NCI-H748 treated with DMSO at 0.1 percent for 48 hours (cell line): ENCODE results near the gene PRKAB2.
"Not testable (repeated sequence)": the region's sequence is repeated elsewhere in the genome, so short reads cannot be mapped to it uniquely, and the experiment has no call there.

Experiments
- DNase-seq: peaks from one replicate; lab custom pipeline; 2025; lab: John Stamatoyannopoulos, UW

PRKAB2 gene

DNA sequence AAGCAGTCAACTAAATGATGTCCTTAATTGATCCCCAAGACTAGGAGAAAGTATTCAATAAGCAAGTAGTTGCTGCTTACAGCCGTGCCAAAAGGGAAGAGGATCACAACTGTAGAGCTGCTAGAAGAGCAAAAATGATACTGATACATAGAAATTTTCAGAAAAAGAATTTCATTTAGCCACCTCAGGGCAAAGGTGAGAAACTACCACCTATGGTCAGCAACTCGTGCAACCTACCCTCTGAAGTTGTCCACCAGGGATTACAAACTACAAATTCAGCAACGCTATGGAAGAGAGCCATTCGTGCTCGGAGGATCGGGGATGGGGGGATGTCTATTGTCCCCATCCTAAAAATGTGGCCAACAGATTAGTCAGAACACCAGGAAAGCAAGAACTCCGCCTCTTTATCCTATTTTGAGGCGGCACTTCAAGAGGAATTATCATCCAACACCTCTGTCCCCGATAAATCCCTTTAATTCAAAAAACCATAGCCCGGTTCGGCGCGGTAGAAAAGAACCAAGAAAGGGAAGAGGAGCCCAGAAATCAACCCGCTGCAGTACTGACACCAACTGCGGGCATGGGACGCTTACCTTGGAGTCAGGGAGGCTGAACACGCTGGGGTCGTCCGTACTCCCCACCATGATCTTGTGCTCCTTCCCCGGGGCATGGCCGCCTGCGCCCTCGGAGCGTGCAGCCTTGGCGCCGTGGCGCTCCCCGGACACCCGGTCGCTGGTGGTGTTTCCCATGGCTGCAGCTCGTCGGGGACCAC, 687 bp downstream of the PRKAB2 start:
- no peak for DNase-seq

DNA sequence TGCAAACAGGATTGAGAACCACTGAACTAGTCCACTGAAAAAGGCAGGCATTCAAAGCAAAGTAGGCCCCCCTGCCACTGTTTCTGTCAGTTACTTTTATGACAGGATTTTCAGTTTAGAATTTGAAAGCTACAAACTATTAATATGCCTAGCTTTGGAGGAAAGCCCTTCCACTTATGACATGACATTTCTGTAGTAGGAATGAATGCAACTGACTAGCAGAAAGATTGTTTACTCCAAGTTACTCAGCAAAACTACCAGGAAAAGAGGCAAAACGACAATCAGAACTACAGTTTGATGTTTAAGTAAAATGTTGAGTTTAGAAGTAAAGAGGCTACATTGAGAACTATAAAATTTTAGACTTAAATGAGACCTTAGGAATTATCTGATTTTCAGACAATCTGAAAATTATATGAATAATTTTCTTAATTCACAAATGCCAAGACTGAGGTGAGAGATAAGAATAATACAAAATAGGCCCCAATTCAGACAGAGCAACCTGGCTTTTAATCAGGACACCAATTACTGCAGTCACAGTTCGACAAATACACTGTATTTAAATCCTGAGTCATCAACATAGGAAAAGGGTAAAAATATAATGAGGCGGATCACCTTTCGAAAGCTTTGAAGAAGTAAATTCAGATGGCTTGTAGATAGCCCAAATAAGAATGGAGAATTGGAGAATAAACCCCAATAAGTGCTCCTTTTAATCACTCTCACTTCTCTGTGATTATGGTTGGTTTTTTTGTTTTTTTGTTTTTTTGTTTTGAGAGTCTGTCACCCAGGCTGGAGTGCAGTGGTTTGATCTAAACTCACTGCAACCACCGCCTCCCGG, 2.2 kb downstream of the PRKAB2 start:
- no peak for DNase-seq

DNA sequence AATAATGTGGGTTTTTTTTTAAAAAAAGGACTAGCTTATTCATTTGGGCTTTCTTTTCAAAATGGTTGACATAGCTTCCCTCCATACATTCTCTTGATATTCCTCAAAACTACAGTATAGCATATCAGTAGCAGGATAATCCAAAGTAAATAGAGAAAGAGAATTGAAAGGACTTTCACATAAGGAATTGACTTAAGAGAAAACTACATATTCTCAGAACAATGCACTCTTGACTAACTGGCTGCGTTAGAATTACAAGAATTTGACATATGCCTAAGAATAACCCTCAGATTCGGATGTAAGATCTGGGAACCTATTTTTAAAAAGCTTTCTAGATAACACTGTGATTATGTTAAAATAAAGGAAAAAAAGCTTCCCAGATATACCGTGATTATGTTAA, 3.1 kb downstream of the PRKAB2 start:
- DNase-seq: no peak

DNA sequence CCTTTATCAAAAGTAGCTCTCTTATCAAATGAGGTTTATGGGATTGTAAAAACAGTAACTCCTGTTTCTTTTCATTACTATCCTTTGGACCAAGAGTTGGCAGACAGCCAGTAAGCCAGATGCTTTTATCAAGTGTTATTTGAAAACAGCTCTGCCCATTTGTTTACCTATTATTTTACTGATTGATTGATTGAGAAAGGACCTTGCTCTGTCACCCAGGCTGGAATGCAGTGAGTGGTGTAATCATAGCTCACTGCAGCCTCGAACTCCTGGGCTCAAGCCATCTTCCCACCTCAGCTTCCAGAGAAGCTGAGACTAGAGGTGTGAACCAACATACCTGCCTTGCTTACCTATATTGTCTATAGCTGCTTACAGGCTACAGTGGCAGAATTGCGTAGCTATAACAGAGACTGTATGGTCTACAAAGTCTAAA, 3.6 kb downstream of the PRKAB2 start:
- peak; percentile 38 for DNase-seq

DNA sequence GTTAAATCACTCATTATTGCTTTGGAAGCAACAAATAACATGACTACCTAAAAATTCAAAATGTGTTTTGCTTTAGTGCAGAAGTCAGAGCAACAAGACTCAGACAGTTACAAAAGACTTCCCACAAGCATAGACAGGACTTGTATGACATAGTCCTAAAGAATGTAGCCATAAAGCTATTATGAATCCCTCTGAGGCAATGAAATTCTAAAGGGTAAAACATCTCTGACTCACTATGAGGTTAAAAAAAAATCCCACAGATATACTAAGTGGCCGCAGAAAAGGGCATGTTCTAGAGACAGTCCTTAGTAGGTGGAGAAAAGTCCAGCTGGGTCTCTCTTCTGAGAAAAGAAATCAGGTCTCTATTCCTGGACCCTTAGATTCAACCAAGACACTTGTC, 4.9 kb downstream of the PRKAB2 start:
- no peak for DNase-seq

DNA sequence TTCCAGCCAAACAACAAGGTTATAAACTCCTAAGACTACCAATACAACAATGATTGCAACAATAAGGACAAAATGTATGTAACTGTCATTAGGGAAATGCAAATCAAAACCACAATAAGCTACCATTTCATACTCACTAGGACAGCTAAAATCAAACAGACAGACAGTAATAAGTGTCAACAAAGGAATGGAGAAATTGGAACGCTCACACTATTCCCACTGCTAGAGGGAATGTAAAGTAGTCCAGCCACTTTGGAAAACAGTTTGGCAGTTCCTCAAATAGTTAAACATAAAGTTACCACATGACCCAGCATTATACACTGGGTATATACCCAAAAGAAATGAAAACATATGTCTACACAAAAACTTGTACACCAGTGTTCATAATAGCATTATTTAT, 9.3 kb downstream of the PRKAB2 start:
- no peak for DNase-seq

DNA sequence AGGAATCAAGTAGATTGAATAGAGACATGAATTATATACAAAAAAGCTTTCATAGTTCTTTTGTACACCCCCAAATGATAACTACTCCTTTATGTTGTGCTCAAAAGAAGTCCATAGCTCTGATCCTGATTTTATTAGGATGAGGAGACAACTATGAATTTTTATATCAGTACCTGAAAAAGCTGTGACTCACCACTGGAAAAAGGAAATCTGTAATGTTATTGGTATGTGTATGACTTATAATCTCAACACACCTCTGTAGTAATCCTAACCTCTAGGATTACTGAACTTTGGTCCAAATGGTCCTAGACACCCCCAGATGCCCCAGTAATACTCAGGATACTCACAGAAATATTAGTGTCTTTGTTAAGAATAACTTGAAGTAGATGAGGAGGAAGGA, 10.2 kb downstream of the PRKAB2 start:
- no peak for DNase-seq

DNA sequence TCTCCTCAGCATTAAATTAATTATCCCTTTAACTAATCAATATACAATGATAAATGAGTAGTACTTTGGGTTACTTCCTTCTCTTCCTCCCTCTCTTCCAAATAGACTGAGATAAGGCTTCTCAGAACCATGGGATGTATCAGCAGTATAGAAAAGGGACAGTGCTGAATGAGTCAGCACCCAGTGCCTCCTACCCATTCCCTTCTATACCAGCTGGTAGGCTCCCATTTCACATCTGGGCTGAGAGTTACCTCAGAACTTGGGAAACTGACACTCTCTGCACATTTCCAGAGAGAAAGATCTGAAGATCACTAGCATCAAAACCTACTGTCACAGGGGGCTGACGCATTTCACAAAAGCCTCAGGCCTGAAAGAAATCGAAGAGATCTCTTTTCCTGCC, 15.2 kb downstream of the PRKAB2 start:
- not testable (repeated sequence) for DNase-seq

DNA sequence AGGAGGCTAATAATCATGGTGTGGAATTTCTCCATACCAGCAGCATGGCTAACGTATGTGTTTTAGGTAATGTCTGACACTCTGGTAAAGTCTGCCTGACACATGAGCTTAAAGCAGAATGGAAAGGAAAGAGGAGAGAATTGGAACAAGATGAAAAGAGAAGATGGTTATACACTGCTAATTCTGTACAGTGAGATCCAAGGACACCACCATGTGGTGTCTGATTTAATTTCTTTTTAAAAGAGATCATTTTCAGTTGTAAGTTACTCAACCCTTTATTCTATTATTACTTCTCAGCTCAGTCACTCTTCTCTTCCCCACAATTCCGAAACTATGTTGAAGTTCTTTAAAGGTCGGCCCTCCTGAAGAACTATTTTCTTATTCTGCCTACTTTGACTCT, 15.6 kb downstream of the PRKAB2 start:
- DNase-seq: no peak

DNA sequence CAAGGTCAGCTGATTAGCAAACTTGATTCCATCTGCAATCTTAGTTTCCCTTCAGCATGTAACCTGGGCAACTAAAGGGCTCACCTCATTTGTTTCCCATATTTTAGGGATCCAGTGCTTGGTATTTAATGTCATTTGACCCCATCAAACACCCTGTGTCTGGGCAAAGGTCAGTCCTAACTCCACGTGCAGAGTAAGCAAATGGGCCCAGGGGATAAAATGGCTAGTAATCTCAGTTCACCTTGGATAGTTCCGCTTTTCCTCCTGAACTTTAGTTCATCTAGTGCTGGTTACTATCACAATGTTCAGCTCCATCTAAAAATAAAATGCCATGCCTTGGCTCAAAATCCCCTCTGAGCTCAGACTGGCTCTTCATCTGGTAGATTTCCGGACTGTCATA, 19.5 kb downstream of the PRKAB2 start:
- no peak for DNase-seq

DNA sequence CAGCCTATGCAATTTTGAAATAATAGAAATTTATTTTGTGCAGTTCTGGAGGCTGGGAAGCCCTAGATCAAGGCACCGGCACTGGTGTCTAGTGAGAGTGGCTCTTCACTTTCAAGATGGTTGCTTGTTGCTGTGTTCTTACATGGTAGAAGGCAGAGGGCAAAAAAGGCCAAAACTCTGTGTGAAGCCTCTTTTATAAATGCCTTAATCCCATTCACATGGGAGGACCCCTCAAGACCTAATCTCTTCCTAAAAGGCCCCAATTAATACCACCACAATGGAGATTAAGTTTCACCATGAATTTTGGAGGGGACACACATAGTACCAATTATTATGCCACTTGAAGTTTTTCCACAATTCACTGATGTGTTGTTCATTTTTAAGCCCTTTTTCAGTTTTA, 21.0 kb downstream of the PRKAB2 start:
- DNase-seq: no peak

DNA sequence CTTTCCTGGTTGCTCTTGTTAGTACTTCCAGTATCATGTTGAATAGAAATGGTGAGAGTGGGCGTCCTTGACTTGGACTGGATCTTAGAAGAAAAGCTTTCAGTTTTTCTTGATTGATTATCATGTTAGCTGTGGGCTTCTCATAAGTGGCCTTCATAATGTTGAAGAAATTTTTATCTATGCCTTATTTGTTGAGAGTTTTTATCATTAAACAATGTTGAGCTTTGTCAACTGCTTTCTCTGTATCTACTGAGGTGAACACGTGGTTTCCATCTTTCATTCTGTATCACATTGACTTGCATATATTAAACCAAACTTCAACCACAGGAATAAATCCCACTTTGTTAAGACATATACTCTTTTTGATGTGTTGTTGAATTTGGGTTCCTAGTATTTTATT, 29.4 kb downstream of the PRKAB2 start:
- DNase-seq: no peak

DNA sequence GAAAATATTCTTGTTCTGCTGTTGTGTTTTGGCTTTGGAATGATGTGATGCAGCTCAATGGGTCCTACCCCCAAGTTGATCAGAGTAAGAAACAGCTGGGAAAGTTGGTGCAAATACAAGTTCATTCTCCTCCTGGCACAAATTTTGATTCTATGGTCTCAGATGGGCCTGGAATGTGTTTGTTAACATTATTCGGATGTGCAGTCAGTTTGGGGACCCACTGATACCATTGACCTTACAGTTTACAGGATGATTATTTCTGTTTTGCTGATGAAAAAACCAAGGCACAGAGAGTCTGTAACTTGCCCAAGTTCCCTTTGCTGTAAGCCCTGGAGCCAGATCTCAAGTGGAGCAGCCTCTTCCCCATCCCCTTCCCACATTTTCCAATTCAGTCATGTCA, 41.5 kb downstream of the PRKAB2 start:
- not testable (repeated sequence) for DNase-seq

DNA sequence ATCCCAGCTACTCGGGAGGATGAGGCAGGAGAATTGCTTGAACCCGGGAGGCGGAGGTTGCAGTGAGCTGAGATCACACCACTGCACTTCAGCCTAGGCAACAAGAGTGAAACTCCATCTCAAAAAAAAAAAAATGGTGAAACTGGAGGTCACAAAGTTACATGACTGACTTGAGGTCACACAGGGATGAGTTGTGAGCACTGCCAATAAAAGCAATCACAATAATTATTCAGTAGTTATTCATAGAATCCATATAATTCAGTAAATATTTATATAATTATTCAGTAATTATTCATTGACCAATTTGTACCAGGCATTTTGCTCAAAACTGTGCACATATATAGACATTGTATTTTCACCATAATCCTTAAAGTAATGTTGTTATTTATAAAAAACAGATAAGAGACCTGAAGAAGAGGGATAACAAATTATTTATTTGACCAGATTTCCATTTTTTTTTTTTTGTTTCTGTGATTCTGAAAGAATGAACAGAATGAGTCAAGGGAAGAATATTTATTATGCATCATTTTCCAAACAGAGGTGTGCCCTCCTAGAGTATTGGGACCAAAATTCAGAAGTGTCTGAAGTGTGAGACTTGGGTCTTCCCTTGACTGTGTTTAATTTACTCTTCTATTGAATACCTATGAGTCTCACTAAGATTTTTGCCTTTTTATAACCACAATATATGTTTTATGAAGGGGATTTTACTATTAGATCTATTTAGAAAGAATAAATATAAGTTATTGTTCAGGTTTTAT, 43.0 kb downstream of the PRKAB2 start:
- DNase-seq: no peak

DNA sequence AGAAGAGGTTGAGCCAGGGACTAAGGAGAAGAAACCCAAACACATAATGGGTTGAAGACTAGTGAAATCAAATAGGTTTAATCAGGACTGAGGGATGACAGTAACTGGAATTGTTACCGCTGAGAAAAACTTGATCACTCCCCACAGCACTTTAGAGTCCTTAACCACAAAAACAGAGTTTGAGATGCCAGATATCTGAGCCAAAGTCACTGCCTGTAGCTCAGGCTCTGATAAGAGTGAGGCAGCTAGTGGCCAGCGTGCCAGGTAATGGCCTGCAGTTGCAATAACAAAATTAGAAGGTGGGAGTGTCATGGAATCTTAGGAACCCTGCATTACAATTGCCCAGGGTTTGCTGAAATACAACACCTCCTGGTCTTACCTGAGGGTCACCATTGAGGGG, 48.0 kb downstream of the PRKAB2 start:
- no peak for DNase-seq

DNA sequence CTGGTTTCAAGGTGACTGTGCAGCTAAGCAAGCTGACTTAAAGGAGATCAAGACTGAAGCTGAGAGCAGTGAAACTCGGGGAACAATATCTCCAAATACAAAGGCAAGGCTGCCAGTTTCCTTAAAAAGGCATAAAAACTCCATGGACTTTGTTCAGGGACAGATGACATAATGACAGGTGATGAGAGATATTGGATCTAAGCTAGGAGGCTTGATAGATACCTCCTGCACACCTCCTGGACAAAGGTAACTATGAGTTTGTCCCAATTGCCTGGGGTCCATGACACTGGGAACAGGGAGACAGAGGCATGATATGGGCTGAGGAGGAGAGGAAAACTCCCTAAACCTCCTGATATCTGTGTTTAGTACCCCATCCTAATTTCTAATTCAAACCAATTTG, 55.2 kb downstream of the PRKAB2 start:
- no peak for DNase-seq

DNA sequence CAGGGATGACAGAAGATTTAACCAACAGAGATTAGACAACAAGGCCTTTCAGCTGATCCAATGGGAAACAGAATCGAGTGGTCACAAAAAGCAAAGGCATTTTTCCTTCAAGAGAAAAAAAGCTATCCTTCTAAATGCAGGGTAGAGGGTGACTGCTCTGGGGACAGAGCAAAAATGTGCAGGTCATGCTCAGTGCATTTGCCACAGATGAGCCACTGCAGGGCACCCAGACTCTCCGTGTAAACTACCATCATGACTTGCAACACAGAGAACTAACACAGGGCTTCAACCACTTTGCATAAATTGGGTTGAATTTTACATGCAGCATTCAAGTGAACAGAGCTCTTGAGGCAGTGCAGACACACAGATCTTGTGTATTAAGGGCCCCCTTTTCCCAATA, 56.8 kb downstream of the PRKAB2 start:
- DNase-seq: no peak

DNA sequence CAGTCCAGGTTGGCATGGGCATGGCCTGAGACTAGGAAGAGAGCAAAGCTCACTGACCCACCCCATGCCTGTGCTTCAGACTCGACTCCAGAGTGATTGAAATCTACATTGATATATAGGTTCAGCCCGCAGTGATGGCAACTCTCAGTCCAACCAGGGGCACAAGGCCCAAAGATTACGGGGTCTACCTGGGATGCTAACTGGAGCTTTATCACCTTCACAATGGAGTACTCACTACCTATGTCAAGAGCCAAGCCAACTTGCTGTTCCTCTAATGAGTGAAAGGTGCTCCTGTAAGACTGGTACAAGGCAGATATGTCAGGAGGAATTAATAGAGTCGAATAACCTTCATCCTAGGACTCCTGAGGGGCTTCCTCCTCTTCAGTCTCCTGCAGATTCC, 57.2 kb downstream of the PRKAB2 start:
- DNase-seq: not testable (repeated sequence)

DNA sequence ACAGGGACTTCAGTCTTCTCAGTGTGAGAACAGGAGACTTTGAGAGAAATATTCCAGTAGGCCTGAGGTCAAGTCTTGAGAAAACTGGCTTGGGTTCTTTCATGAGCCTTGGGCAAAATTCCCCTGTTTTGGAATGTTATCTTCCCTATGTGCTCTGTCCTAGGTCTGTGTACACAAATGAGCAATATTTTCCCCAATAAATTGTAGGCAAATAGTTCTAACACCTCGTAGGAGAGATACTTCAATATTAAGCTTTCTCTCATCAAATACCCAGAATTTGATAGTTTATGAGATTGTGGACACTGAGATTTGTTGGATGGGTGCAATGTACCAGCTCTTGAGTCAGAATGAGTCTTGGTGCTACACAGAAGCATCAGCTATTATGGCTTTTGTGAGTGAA, 57.9 kb downstream of the PRKAB2 start:
- DNase-seq: not testable (repeated sequence)

DNA sequence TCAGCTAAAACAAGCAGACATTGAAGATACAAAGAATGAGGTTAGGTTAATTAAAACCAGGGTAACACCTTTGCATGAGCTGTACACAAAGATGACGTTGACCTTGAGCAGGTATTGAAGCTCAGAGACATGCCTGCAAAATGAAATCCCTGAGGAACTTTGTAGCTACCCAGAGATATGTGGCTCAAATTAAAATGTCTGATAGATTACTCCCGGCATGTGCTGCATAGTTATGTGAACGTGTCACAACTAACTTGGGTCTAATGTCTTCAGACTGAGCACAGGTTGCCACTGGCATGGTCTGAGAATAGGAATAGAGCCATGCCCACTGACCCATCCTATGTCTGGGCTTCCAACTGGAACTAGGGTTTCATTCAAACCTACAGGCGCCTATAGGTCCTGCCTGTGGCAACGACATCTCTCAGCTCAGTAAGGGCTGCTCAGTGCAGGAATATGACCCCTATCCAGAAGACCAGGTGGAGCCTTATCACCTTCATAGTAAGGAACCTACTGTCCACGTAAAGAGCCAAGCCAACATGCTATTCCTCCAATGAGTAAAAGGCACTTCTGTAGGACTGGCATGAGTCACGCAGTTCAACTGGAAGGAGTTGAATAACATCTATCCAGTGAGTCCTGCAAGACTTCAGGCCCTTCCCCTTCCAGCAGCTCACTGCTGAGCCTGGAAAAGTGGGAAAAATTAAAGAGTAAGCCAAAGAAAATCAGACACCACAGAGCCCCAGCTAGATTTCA, 60.7 kb downstream of the PRKAB2 start:
- no peak for DNase-seq

DNA sequence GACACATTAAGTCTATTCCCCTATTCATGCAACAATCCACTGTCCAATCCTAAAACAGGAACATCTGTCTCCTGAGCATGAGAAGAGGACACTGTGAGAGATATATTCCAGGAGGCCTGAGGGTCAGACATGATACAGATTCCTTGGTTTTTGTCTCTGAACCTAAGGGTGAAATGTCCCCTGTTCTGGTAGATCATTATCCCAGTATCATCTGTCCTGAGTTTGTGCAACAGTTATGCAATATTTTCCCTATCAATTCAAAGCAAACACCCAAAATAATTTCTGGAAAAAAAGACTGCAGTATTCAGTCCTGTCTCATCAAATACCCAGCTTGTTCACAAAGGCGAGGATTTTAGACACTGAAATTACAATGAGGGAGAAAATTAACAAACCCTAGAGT, 61.4 kb downstream of the PRKAB2 start:
- no peak for DNase-seq

DNA sequence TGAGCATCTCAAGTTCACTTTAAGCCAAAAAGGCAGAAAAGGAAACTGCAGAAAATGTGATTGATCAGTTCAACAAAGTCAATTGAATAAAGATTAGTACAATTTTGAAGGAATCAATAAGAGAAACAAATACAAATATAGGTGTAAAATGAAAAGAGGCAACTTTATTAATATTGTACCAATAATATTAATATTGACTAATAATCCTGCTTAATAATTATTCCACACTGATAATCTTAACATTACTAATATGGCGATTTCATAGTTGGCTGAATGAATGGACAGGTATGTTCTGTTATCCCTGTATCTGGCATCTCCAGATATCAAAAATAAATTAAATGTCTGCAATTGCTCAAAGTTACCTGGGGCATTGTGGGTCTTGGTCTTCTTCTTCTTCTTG, 61.8 kb downstream of the PRKAB2 start:
- DNase-seq: no peak
